Measurements from ENCODE around the gene CYTH1. TPM values are rescaled to one million over a fixed set of nuclear protein-coding genes. Genes with fewer than 3 reads are reported as not detected.

Gene CYTH1
- total RNA-seq, 2 experiments from 2014 or later = 73.0 to 148 TPM

- no TSS peak for BruUV-seq (replicated peaks)
- no peaks in the 10 kb centered on the region for H3K9me3 ChIP-seq (ENCODE audit: low read length)
- intact Hi-C loops (cut with micrococcal nuclease; ENCODE audit: unreplicated experiment) = no loop called here
Measured at GRCh38 chr17:78669256-78669974, 112.7 kb downstream of the CYTH1 start.

GRCh38 chr17:78668847-78669246 lies 113.2 kb downstream of the CYTH1 start:
- no peak overlapping the region for H3K27ac ChIP-seq (ENCODE audit: low read depth, low read length, poor library complexity, severe bottlenecking)
- H3K4me1 ChIP-seq (ENCODE audit: insufficient read depth, low read length, poor library complexity, severe bottlenecking) = peaks cover 11% of the 10 kb centered on the region
- H3K36me3 ChIP-seq (ENCODE audit: insufficient read depth, low read length) = peaks cover 16% of the 10 kb centered on the region; the same call in 1 of the 2 replicates
- H2AFZ ChIP-seq (ENCODE audit: low read length) = no peak overlapping the region
- H3K9me2 ChIP-seq (ENCODE audit: insufficient read depth, low read length) = no peaks in the 10 kb centered on the region
- no TSS peak for BruUV-seq (replicated peaks)
- ChIA-PET POLR2A (no interaction called here), CTCF (ENCODE audit: unreplicated experiment) (no interaction called here)
- no peaks in the 10 kb centered on the region for H3K79me2 ChIP-seq (ENCODE audit: insufficient read depth, low read depth, low read length)
- no peak overlapping the region for H3K4me2 ChIP-seq (ENCODE audit: low read length)
- H3K9me3 ChIP-seq (ENCODE audit: low read length) = no peaks in the 10 kb centered on the region
- no peaks in the 10 kb centered on the region for H4K20me1 ChIP-seq (ENCODE audit: insufficient read depth, low read length)
- TF ChIP-seq, protein P1, sequence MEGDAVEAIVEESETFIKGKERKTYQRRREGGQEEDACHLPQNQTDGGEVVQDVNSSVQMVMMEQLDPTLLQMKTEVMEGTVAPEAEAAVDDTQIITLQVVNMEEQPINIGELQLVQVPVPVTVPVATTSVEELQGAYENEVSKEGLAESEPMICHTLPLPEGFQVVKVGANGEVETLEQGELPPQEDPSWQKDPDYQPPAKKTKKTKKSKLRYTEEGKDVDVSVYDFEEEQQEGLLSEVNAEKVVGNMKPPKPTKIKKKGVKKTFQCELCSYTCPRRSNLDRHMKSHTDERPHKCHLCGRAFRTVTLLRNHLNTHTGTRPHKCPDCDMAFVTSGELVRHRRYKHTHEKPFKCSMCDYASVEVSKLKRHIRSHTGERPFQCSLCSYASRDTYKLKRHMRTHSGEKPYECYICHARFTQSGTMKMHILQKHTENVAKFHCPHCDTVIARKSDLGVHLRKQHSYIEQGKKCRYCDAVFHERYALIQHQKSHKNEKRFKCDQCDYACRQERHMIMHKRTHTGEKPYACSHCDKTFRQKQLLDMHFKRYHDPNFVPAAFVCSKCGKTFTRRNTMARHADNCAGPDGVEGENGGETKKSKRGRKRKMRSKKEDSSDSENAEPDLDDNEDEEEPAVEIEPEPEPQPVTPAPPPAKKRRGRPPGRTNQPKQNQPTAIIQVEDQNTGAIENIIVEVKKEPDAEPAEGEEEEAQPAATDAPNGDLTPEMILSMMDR (conservative IDR thresholded peaks at IDR 0.05; ENCODE audit: low read length) = no peak
- TF ChIP-seq EZH2phosphoT487 (IDR thresholded peaks at IDR 0.05; ENCODE audit: borderline replicate concordance, low read depth, low read length) = no peak
- no peak overlapping the region for H3K4me3 ChIP-seq (ENCODE audit: low read depth, low read length, poor library complexity, severe bottlenecking)
- intact Hi-C loops (cut with micrococcal nuclease; ENCODE audit: unreplicated experiment) = no loop called here
- DNase-seq (ENCODE audit: low spot score) = no peak

More at GRCh38 chr17:78669256-78669974, 112.7 kb downstream of the CYTH1 start:
- Histone ChIP-seq H3K9me2 (ENCODE audit: insufficient read depth, low read length) (no peaks in the 10 kb centered on the region), H3K4me1 (ENCODE audit: insufficient read depth, low read length, poor library complexity, severe bottlenecking) (peaks cover 11% of the 10 kb centered on the region), H4K20me1 (ENCODE audit: insufficient read depth, low read length) (no peaks in the 10 kb centered on the region), H3K27ac (ENCODE audit: low read depth, low read length, poor library complexity, severe bottlenecking) (no peak overlapping the region), H3K4me2 (ENCODE audit: low read length) (no peak overlapping the region), H2AFZ (ENCODE audit: low read length) (no peak overlapping the region), H3K4me3 (ENCODE audit: low read depth, low read length, poor library complexity, severe bottlenecking) (no peak overlapping the region), H3K36me3 (ENCODE audit: insufficient read depth, low read length) (peaks cover 22% of the 10 kb centered on the region; the same call in 1 of the 2 replicates), H3K79me2 (ENCODE audit: insufficient read depth, low read depth, low read length) (no peaks in the 10 kb centered on the region)
- DNase-seq (ENCODE audit: low spot score) = no peak
- TF ChIP-seq, protein P1 (conservative IDR thresholded peaks at IDR 0.05; ENCODE audit: low read length) = no peak
- CTCF ChIA-PET (ENCODE audit: unreplicated experiment) = no interaction called here
- POLR2A ChIA-PET = no interaction called here

Measured in OCI-LY7 (cell line).